ENCODE measurements around the gene NOP9.

NOP9 gene

GRCh38 chr14:24291446-24292117 lies 8.1 kb upstream of the NOP9 start:
- H3K4me3 ChIP-seq (ENCODE audit: low read depth, low read length), result no peak overlapping the region
- TF ChIP-seq, protein P1, sequence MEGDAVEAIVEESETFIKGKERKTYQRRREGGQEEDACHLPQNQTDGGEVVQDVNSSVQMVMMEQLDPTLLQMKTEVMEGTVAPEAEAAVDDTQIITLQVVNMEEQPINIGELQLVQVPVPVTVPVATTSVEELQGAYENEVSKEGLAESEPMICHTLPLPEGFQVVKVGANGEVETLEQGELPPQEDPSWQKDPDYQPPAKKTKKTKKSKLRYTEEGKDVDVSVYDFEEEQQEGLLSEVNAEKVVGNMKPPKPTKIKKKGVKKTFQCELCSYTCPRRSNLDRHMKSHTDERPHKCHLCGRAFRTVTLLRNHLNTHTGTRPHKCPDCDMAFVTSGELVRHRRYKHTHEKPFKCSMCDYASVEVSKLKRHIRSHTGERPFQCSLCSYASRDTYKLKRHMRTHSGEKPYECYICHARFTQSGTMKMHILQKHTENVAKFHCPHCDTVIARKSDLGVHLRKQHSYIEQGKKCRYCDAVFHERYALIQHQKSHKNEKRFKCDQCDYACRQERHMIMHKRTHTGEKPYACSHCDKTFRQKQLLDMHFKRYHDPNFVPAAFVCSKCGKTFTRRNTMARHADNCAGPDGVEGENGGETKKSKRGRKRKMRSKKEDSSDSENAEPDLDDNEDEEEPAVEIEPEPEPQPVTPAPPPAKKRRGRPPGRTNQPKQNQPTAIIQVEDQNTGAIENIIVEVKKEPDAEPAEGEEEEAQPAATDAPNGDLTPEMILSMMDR (IDR thresholded peaks at IDR 0.05; ENCODE audit: borderline replicate concordance, insufficient read depth, low read depth, low read length), result no peak

DNA sequence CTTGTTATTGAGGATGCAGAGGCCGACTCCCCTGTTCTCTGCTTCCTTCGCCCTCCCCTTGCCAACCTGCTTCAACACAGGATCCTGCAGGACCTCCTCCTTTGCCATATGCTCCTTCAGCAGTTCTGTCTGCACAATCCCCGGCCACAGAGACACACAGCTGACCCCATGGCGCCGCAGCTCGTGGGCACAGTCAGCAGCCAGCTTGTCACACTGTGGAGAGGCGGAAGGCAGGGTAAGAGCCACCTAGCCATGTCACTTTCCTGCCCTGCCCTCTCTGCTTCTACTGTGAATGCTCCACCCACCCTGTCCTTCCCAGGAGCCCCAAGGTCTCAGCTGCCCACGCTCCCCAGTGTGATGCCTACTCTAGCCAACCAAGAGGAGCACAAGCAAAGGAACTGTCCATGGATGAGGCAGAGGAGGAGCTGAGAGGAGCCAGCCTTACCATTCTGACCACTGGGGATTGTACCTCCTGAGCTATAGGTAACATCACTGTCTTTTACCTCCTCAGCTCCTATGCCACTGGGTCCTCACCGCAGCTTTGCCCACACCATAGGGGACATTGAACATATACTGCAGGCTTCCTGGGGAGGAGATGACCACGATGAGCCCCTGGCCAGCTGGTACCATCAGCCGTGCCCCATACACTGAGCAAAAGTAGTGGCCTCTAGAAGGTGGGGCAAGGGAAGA lies 7.4 kb upstream of the NOP9 start:
- TF ChIP-seq, protein P1 (IDR thresholded peaks at IDR 0.05; ENCODE audit: borderline replicate concordance, insufficient read depth, low read depth, low read length), result no peak
- H3K4me3 ChIP-seq (ENCODE audit: low read depth, low read length), result no peak overlapping the region

DNA sequence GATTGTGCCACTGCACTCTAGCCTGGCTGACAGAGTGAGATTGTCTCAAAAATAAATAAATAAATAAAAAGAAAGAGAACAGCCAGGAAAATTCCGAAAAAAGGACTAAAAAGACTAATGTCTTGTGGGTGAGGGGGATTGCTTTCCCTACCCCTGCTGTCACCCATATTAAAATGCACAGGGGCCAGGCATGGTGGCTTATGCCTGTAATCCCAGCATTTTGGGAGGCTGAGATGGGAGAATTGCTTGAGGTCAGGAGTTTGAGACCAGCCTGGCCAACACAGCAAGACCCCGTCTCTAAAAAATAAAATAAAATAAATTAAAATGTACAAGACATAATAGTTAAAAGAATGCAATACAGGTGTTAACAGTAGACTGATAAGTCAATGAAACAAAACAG lies 6.1 kb upstream of the NOP9 start:
- H3K4me3 ChIP-seq (ENCODE audit: low read depth, low read length), result no peak overlapping the region
- TF ChIP-seq, protein P1 (IDR thresholded peaks at IDR 0.05; ENCODE audit: borderline replicate concordance, insufficient read depth, low read depth, low read length), result no peak

DNA sequence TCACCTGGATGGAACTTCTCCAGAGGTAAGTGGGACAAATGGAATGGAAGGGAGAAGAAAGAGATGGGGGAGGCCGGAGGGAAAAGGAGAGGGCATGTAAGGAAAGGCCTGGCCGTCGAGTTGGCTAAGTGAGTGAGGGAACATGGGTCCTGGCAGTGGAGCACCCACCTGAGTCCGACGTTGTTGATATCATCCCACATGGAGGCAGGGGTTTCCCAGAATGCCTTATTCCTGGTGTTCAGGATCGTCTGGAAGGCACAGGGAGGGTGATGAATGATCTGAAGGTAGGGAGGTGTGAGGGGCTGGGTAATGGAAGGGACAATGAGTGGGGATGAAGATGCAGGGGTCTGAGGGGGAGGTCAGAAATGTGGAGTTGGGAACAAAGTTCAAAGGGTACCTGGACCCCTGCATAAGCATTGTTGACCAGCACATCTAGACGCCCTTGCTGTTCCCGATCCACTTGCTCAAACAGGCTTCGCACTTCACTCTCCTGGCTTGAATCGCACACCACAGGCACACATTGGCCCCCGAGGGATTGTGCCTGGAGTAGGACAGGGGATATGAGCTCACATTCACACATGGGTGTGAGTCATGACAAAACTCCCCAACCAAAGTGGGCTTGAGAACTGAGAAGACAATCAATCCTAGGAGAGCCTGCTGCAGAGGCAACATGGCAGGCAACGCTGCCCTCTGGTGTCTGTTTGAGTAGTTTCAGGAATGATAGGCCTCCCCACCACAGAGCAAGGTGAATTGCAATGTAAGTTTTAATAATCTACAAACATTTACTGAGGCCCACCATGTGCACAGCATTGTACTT lies 3.1 kb upstream of the NOP9 start:
- TF ChIP-seq, protein P1 (IDR thresholded peaks at IDR 0.05; ENCODE audit: borderline replicate concordance, insufficient read depth, low read depth, low read length), result peak; percentile 72; the same call in 1 of the 2 replicates
- no peak overlapping the region for H3K4me3 ChIP-seq (ENCODE audit: low read depth, low read length)

- no peak overlapping the region for H3K4me3 ChIP-seq (ENCODE audit: low read depth, low read length)
- TF ChIP-seq, protein P1 (IDR thresholded peaks at IDR 0.05; ENCODE audit: borderline replicate concordance, insufficient read depth, low read depth, low read length), result no peak
Observed at GRCh38 chr14:24297190-24297964, 2.3 kb upstream of the NOP9 start.

GRCh38 chr14:24298892-24299254 lies 777 bp upstream of the NOP9 start:
- TF ChIP-seq, protein P1 (IDR thresholded peaks at IDR 0.05; ENCODE audit: borderline replicate concordance, insufficient read depth, low read depth, low read length), result no peak
- H3K4me3 ChIP-seq (ENCODE audit: low read depth, low read length), result peak overlapping the region; percentile 50
